ENCODE results near the gene LMBRD2.

DNA sequence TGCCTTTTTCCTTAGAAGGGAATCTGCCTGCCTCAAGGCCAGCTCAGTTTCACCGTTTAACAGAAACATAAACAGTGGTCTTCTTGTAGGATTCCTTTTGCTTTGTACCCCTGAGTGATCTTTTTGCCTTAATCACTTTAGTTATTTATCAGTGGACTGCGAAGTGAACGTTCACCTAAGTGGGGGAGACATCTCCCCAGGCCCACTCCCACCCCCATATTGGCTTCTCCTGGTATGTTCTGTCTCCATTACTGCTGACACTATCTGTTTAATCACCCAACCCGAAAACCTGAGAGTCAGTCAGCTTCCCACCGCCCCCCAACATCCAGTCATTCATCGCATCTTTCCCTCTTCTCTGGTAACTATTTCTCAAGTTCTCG lies 1.6 kb upstream of the LMBRD2 start:
- no peak for TF ChIP-seq SIN3A (IDR thresholded peaks at IDR 0.05; ENCODE audit: borderline replicate concordance, insufficient read depth, low read length)
- TF ChIP-seq POLR2AphosphoS5 (IDR thresholded peaks at IDR 0.05; ENCODE audit: low read depth, low read length), result no peak
- TF ChIP-seq, protein P1, sequence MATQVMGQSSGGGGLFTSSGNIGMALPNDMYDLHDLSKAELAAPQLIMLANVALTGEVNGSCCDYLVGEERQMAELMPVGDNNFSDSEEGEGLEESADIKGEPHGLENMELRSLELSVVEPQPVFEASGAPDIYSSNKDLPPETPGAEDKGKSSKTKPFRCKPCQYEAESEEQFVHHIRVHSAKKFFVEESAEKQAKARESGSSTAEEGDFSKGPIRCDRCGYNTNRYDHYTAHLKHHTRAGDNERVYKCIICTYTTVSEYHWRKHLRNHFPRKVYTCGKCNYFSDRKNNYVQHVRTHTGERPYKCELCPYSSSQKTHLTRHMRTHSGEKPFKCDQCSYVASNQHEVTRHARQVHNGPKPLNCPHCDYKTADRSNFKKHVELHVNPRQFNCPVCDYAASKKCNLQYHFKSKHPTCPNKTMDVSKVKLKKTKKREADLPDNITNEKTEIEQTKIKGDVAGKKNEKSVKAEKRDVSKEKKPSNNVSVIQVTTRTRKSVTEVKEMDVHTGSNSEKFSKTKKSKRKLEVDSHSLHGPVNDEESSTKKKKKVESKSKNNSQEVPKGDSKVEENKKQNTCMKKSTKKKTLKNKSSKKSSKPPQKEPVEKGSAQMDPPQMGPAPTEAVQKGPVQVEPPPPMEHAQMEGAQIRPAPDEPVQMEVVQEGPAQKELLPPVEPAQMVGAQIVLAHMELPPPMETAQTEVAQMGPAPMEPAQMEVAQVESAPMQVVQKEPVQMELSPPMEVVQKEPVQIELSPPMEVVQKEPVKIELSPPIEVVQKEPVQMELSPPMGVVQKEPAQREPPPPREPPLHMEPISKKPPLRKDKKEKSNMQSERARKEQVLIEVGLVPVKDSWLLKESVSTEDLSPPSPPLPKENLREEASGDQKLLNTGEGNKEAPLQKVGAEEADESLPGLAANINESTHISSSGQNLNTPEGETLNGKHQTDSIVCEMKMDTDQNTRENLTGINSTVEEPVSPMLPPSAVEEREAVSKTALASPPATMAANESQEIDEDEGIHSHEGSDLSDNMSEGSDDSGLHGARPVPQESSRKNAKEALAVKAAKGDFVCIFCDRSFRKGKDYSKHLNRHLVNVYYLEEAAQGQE (IDR thresholded peaks at IDR 0.05; ENCODE audit: insufficient read depth in 1 of 2, low read depth in 2 of 2, low read length in 2 of 2), result no peak
- TF ChIP-seq TAF1 (IDR thresholded peaks at IDR 0.05; ENCODE audit: borderline replicate concordance, insufficient read depth, low read length), result no peak
- TF ChIP-seq FOXP2 (optimal IDR thresholded peaks at IDR 0.05; ENCODE audit: borderline replicate concordance, extremely low read depth, extremely low read length, insufficient read depth), result no peak

Measured in PFSK-1 (cell line).